Neural crest cell (in vitro differentiated cells): ENCODE results near the gene AKAP13. TPM values are rescaled to one million over a fixed set of nuclear protein-coding genes. Genes with fewer than 3 reads are reported as not detected.

ENCODE experiments used
- DNase-seq: peaks from one replicate; pipeline ENCODE4 v3.0.0; 2021; ENCODE audit warnings: low read depth, mixed read lengths, low spot score
- H3K27ac Mint-ChIP-seq: one replicate; pipeline ENCODE4 v1.8.0; 2021; ENCODE audit warnings: mild to moderate bottlenecking, mixed read lengths; ENCODE audit not compliant: unreplicated experiment
- H3K27me3 Mint-ChIP-seq: 2 replicates; pipeline ENCODE4 v1.8.0; 2021; ENCODE audit warnings: low read depth, mild to moderate bottlenecking, mixed read lengths
- H3K36me3 Mint-ChIP-seq: 2 replicates; pipeline ENCODE4 v1.8.0; 2021; ENCODE audit warnings: low read depth, mild to moderate bottlenecking, mixed read lengths
- H3K4me1 Mint-ChIP-seq: 2 replicates; pipeline ENCODE4 v1.8.0; 2021; ENCODE audit warnings: mixed read lengths
- H3K4me3 Mint-ChIP-seq: one replicate; pipeline ENCODE4 v1.8.0; 2021; ENCODE audit warnings: mild to moderate bottlenecking, mixed read lengths
- H3K9me3 Mint-ChIP-seq: 2 replicates; pipeline ENCODE4 v1.8.0; 2021; ENCODE audit warnings: mixed read lengths
- total RNA-seq: library from RNA; stranded (reverse); gene quantifications from 2 replicates; pipeline ENCODE4 v1.2.1, GENCODE V29; 2021
- TF ChIP-seq, protein P1 (sequence below): fragments of 200-600 bp; sonication (generic); conservative IDR thresholded peaks from 2 replicates; pipeline ENCODE4 v1.5.0; 2021; ENCODE audit warnings: antibody characterized with exemption, mild to moderate bottlenecking

The AKAP13 gene
- total RNA-seq, 1 donor from 2014 or later = 81.3 TPM

DNA sequence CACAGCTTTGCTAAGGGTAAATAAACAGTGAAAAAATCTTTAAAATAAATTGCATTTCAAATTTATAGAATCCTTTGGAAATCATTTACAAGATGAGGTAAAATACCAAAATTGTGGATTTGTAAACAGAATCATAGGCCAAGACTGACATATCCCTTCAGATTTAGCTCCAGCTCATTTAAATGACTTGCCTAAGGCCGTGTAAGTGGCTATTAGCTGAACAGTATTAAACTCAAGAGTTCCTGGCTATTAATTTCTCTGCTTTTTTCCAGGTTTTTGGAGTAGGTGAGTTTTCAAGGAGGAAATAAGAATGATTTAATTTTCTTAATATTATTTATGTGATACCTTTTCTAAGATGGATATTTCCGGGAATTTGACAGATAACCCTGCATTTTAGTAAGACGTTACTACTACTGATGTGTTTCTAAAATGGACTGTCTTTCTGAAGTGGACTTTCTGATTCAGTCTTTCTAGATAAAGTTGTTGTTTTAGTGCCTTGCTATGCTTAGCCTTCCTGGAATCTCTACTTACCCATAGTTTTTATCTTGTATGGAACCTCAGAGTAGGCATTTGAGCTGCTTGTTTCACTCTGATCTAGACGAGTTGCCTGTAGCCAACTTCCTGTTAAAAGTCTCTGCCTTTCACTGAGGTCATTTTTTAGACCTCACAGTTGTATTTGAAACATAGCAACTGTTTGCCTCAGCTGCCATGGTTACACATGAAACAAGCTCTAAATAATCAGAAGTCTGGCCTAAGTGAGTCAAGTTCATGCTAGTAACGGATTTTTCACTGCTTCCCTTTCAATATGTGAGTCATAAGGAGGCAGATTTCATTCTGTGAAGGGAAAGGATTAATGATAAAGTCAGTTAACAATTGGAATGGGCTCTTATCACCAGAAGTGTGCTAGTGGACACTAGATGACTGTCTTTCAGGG is 287.4 kb downstream of the AKAP13 start:
- Mint-ChIP-seq H3K9me3 (no peaks in the 10 kb centered on the region), H3K27me3 (no peaks in the 10 kb centered on the region), H3K4me1 (peaks cover 14% of the 10 kb centered on the region), H3K27ac (peak overlapping the region; percentile 7), H3K36me3 (peaks cover 22% of the 10 kb centered on the region), H3K4me3 (no peak overlapping the region)
- TF ChIP-seq, protein P1, sequence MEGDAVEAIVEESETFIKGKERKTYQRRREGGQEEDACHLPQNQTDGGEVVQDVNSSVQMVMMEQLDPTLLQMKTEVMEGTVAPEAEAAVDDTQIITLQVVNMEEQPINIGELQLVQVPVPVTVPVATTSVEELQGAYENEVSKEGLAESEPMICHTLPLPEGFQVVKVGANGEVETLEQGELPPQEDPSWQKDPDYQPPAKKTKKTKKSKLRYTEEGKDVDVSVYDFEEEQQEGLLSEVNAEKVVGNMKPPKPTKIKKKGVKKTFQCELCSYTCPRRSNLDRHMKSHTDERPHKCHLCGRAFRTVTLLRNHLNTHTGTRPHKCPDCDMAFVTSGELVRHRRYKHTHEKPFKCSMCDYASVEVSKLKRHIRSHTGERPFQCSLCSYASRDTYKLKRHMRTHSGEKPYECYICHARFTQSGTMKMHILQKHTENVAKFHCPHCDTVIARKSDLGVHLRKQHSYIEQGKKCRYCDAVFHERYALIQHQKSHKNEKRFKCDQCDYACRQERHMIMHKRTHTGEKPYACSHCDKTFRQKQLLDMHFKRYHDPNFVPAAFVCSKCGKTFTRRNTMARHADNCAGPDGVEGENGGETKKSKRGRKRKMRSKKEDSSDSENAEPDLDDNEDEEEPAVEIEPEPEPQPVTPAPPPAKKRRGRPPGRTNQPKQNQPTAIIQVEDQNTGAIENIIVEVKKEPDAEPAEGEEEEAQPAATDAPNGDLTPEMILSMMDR = no peak
- no peak for DNase-seq

DNA sequence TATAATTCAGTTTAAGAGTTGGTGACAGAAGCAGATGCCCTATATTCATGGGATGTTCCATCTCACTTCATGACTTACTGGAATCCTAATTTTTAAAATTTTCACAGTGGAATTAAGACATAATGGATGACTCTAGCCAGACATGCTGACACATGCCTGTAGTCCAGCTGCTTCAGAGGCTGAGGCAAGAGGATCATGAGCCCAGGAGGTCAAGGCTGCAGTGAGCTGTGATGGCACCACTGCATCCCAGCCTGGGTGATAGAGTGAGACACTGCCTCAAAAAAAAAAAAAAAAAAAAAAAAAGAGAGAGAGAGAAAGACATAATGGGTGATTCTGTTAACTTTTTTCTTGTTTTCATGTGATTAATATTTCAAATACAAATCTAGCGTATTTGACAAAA is 290.8 kb downstream of the AKAP13 start:
- Mint-ChIP-seq H3K9me3 (no peaks in the 10 kb centered on the region), H3K36me3 (peaks cover 17% of the 10 kb centered on the region), H3K4me3 (no peak overlapping the region), H3K27me3 (no peaks in the 10 kb centered on the region), H3K27ac (no peak overlapping the region), H3K4me1 (peaks cover 14% of the 10 kb centered on the region)
- DNase-seq = no peak
- TF ChIP-seq, protein P1 = no peak

DNA sequence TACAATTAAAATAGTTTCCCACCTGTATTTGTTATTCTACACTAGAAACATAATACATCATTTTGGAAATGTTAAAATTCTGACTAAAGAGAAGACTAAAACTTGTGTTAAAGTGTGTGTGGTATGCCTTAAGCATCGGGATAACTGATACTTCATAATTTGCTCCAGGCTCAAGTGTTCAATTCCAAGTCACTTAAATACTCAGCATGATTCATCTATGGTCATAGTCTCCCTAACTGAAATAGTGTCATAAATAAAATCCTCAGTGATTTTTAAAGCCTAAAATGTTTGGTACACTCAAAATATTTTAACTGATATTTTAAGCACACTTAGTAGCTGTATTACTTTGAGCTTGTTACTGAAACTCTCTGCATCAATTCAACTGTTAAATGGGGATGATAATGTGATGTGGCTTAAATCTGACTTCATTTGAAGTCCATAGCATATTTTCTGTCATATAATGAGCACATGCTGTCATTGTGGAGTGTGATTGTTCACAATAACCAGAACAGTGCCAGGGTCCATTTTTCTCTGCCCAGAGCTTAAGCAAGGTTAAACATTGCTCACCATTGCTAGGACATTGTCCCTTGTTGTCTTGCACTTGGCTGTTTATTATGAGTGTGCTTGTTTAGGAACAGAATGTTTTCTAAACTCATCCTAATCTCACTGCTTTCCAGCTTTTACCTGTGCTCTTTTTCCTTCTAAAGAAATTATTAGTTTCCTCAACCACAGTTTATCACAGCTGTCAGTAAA is 292.1 kb downstream of the AKAP13 start:
- Mint-ChIP-seq H3K27me3 (no peaks in the 10 kb centered on the region), H3K4me1 (peaks cover 8% of the 10 kb centered on the region), H3K4me3 (no peak overlapping the region), H3K9me3 (no peaks in the 10 kb centered on the region), H3K36me3 (peaks cover 12% of the 10 kb centered on the region), H3K27ac (no peak overlapping the region)
- TF ChIP-seq, protein P1 = no peak
- no peak for DNase-seq

DNA sequence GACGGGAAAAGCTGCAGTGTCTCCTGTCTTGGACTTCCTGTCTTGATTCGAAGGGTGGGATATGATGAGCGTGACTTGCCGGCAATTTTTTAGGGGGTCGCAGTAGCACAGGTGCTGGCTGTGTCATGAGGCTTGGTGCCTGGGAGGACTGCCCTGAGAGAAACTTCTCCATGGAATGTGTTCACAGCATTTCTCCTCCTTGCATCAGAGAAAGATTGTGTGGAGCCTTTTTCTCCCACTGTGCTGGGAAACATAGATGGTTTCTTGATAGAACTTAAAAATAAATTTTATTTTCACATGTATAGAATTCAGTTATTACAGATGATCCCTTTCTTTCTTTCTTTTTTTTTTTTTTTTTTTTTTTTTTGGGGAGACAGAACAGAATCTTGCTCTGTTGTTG is 292.9 kb downstream of the AKAP13 start:
- H3K27me3 Mint-ChIP-seq = no peaks in the 10 kb centered on the region
- H3K36me3 Mint-ChIP-seq = peaks cover 8% of the 10 kb centered on the region
- peak overlapping the region; percentile 22 for H3K27ac Mint-ChIP-seq
- TF ChIP-seq, protein P1 = no peak
- DNase-seq = no peak
- peaks cover 1% of the 10 kb centered on the region for H3K4me1 Mint-ChIP-seq
- no peak overlapping the region for H3K4me3 Mint-ChIP-seq
- H3K9me3 Mint-ChIP-seq = no peaks in the 10 kb centered on the region

DNA sequence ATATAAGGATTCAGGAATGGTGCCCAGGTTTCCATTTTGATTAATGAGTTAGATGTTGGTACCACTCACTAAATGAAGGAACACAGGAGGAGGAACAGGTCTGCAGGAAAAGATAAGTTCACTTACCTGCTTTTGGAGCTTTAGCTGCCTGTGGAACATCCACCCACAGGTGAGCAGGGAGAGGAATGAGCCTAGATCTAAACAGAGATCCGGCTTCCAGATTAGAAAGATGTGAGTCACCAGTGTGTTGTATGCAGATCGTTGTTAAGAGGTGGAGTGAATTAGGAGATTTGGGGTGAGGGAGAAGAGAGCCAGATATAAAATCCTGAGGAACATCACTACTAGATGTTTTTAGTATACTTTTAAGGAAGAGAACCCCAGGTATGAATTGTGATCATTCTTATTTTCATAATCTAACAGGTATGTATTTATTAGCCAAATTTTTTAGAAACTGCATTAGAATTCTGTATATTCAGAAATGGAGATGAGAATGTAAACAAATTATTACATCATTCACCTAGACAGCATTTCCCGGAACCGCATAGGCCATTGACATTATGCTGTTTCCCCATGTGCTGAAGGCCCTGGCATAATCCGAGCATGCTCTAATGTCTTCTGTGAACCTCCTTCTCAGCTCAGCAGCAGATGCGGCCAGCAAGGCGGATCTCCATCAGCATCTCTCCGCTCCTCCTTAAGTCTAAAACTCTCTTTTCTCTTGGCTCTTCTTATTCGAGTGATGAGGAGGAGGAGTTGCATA is 296.1 kb downstream of the AKAP13 start:
- Mint-ChIP-seq H3K4me3 (no peak overlapping the region), H3K9me3 (no peaks in the 10 kb centered on the region), H3K36me3 (peaks cover 6% of the 10 kb centered on the region), H3K4me1 (no peaks in the 10 kb centered on the region), H3K27ac (no peak overlapping the region), H3K27me3 (no peaks in the 10 kb centered on the region)
- no peak for DNase-seq
- TF ChIP-seq, protein P1 = no peak
